ENCODE data around the gene CLEC7A. TPM values are rescaled to one million over a fixed set of nuclear protein-coding genes. Genes with fewer than 3 reads are reported as not detected.

The CLEC7A gene
- total RNA-seq, 1 experiment from 2014 or later, result not detected

GRCh38 chr12:10119066-10119465, 10.9 kb downstream of the CLEC7A start:
- no CpG with 5 or more reads among the region's 3 CpGs for WGBS (ENCODE audit: extremely low coverage, insufficient read length, low lambda C conversion rate)
- no peak overlapping the region for H3K14ac ChIP-seq (ENCODE audit: insufficient read depth, low read length)
- no peaks in the 10 kb centered on the region for H3K79me1 ChIP-seq (ENCODE audit: insufficient read depth, low read depth, low read length, poor library complexity, severe bottlenecking)
- no peak overlapping the region for H3K4me2 ChIP-seq (ENCODE audit: insufficient read depth, insufficient read length, low read length)
- H3K56ac ChIP-seq (ENCODE audit: insufficient read length, low read depth, low read length), result no peak overlapping the region
- no peaks in the 10 kb centered on the region for H3K23me2 ChIP-seq (ENCODE audit: insufficient read length, low read depth, low read length, poor library complexity, severe bottlenecking)
- no peaks in the 10 kb centered on the region for H3K4me1 Mint-ChIP-seq
- DNase-seq, result no peak
- H2BK120ac ChIP-seq (ENCODE audit: low read depth, low read length, poor library complexity, severe bottlenecking), result no peak overlapping the region
- H4K91ac ChIP-seq (ENCODE audit: insufficient read length, low read depth, low read length), result no peak overlapping the region
- no peak overlapping the region for H2AFZ ChIP-seq (ENCODE audit: low read length)
- no peaks in the 10 kb centered on the region for H3K36me3 Mint-ChIP-seq (ENCODE audit: insufficient read depth in 1 of 3, low read depth in 3 of 3)
- no peak overlapping the region for H2BK20ac ChIP-seq (ENCODE audit: low read depth, low read length, poor library complexity, severe bottlenecking)
- H3K18ac ChIP-seq (ENCODE audit: insufficient read length, low read depth, low read length), result no peak overlapping the region
- no peak overlapping the region for H2AK5ac ChIP-seq (ENCODE audit: insufficient read length, low read length)
- H3K9ac ChIP-seq (ENCODE audit: extremely low read depth, insufficient read length, low read length), result no peak overlapping the region
- no peak overlapping the region for H4K8ac ChIP-seq (replicated peaks; ENCODE audit: insufficient read length, low read depth, low read length)
- H3K4ac ChIP-seq (ENCODE audit: low read depth, low read length), result no peak overlapping the region
- H4K20me1 ChIP-seq (ENCODE audit: control insufficient read depth, insufficient read depth, insufficient read length), result no peaks in the 10 kb centered on the region
- H3K27me3 ChIP-seq (ENCODE audit: insufficient read depth, low read length), result no peaks in the 10 kb centered on the region
- H2BK12ac ChIP-seq (ENCODE audit: insufficient read length, low read depth, low read length), result no peak overlapping the region
- H3K23ac ChIP-seq (ENCODE audit: insufficient read length, low read depth, low read length), result no peak overlapping the region
- no peaks in the 10 kb centered on the region for H3K27me3 Mint-ChIP-seq (ENCODE audit: low read depth)
- H4K5ac ChIP-seq (ENCODE audit: insufficient read length, low read depth, low read length), result no peak overlapping the region
- H3K4me1 ChIP-seq (ENCODE audit: insufficient read depth, low read length), result no peaks in the 10 kb centered on the region
- H2BK15ac ChIP-seq (ENCODE audit: low read depth, low read length), result no peak overlapping the region
- H2BK5ac ChIP-seq (ENCODE audit: insufficient read length, low read length), result no peak overlapping the region
- no peak overlapping the region for H3K4me3 Mint-ChIP-seq
- no peak overlapping the region for H3K27ac Mint-ChIP-seq
- H3K9me3 Mint-ChIP-seq, result no peaks in the 10 kb centered on the region; a peak in 2 of 5 replicates
- no peaks in the 10 kb centered on the region for H3K79me2 ChIP-seq (ENCODE audit: insufficient read depth, low read length)
- H3T11ph ChIP-seq (ENCODE audit: low read length), result no peak overlapping the region
- no peaks in the 10 kb centered on the region for H3K9me3 ChIP-seq (ENCODE audit: control insufficient read depth, low read depth, low read length)
- no peak for TF ChIP-seq CTCF (conservative IDR thresholded peaks at IDR 0.05)
- H3K27ac ChIP-seq (ENCODE audit: insufficient read length, low read depth, low read length), result no peak overlapping the region
